ENCODE measurements around the gene SCYGR5.
"Not testable (repeated sequence)": the region's sequence is repeated elsewhere in the genome, so short reads cannot be mapped to it uniquely, and the experiment has no call there.

DNA sequence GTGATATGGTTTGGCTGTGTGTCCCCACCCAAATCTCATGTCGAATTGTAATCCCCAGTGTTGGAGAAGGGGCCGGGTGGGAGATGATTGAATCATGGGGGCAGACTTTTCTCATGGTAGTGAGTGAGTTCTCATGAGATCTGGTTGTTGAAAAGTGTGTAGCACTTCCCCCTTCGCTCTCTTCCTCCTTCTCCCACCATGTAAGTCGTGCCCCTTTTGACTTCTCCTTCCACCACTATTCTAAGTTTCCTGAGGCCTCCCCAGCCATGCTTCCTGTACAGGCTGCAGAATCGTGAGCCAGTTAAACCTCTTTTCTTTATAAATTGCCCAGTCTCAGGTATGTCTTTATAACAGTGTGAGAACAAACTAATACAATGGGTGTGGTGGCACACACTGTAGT is 7.0 kb downstream of the SCYGR5 start:
- TF ChIP-seq CTCF (conservative IDR thresholded peaks at IDR 0.05; ENCODE audit: low read depth, low read length); EZH2 (IDR thresholded peaks at IDR 0.05; ENCODE audit: borderline replicate concordance, low read depth, low read length, poor library complexity, severe bottlenecking): not testable (repeated sequence)

Measured in A673 (cell line).